Keratinocyte (primary cell): ENCODE data around the gene NXNL2. TPM values are rescaled to one million over a fixed set of nuclear protein-coding genes. Genes with fewer than 3 reads are reported as not detected.

Source experiments
- DNase-seq: peaks from one replicate; pipeline ENCODE4 v3.0.0-alpha.2; 2011; ENCODE audit warnings: low read depth, missing footprints, low spot score
- FAIRE-seq: peaks from 2 replicates; lab custom pipeline; 2011; peaks lifted over from hg19 to GRCh38; lab: Jason Lieb, UNC
- H2AFZ ChIP-seq: 2 replicates; pipeline ENCODE4 v1.6.0; 2012; ENCODE audit warnings: low read length, control low read depth, inconsistent platforms; ENCODE audit not compliant: control insufficient read depth
- H3K27ac ChIP-seq: 2 replicates; pipeline ENCODE4 v1.5.1; 2011; ENCODE audit warnings: low read length; ENCODE audit not compliant: control insufficient read depth, insufficient read depth
- H3K27me3 ChIP-seq: 3 replicates; pipeline ENCODE4 v1.6.0; 2011; ENCODE audit warnings: low read length; ENCODE audit not compliant: control insufficient read depth, insufficient read depth; ENCODE audit errors: extremely low read depth
- H3K36me3 ChIP-seq, 2 experiments: 2 replicates in 1 of 2; 3 replicates in 1 of 2; pipeline ENCODE4 v1.5.1; 2011; ENCODE audit warnings: low read length in 2 of 2, mild to moderate bottlenecking in 1 of 2; ENCODE audit not compliant: control insufficient read depth in 2 of 2, insufficient read depth in 2 of 2; ENCODE audit errors: extremely low read depth in 1 of 2
- H3K4me1 ChIP-seq: 3 replicates; pipeline ENCODE4 v1.5.1; 2011; ENCODE audit warnings: low read length; ENCODE audit not compliant: control insufficient read depth, insufficient read depth; ENCODE audit errors: extremely low read depth
- H3K4me2 ChIP-seq: 3 replicates; pipeline ENCODE4 v1.6.0; 2011; ENCODE audit warnings: low read depth, low read length; ENCODE audit not compliant: control insufficient read depth, insufficient read depth; ENCODE audit errors: extremely low read depth
- H3K4me3 ChIP-seq, 3 experiments: fragments of 200-600 bp in 1 of 3; sonication (generic) in 1 of 3; 2 replicates in 2 of 3; 3 replicates in 1 of 3; pipeline ENCODE4 v1.5.1; 2011 to 2016; ENCODE audit warnings: low read length in 3 of 3, mild to moderate bottlenecking in 3 of 3, control low read depth in 2 of 3, inconsistent platforms in 1 of 3, low read depth in 1 of 3, mixed read lengths in 1 of 3, mixed run types in 1 of 3, moderate library complexity in 1 of 3; ENCODE audit not compliant: control insufficient read depth in 2 of 3, insufficient read depth in 2 of 3; ENCODE audit errors: extremely low read depth in 1 of 3
- H3K79me2 ChIP-seq: 2 replicates; pipeline ENCODE4 v1.6.0; 2012; ENCODE audit warnings: low read length; ENCODE audit not compliant: control insufficient read depth, insufficient read depth
- H3K9ac ChIP-seq: 3 replicates; pipeline ENCODE4 v1.6.0; 2011; ENCODE audit warnings: low read length; ENCODE audit not compliant: control insufficient read depth, insufficient read depth; ENCODE audit errors: extremely low read depth
- H3K9me1 ChIP-seq: 3 replicates; pipeline ENCODE4 v1.6.0; 2011; ENCODE audit warnings: low read length; ENCODE audit not compliant: control insufficient read depth, insufficient read depth; ENCODE audit errors: extremely low read depth
- H3K9me3 ChIP-seq: 2 replicates; pipeline ENCODE4 v1.5.1; 2012; ENCODE audit warnings: low read depth, low read length; ENCODE audit not compliant: control insufficient read depth
- H4K20me1 ChIP-seq: 3 replicates; pipeline ENCODE4 v1.6.0; 2011; ENCODE audit warnings: low read length; ENCODE audit not compliant: control insufficient read depth, insufficient read depth; ENCODE audit errors: extremely low read depth
- EZH2 ChIP-seq: IDR thresholded peaks from one replicate; pipeline ENCODE4 v1.6.1; 2012; ENCODE audit warnings: inconsistent platforms, mild to moderate bottlenecking, low read length, moderate library complexity
- dilution Hi-C: fragments of 300-500 bp; cut with MboI; formaldehyde crosslinking; loops from one replicate; pipeline ENCODE4 v1.7.0; 2020; ENCODE audit warnings: low sequenced_read_pairs; ENCODE audit not compliant: extremely low pct_ligation_motif_present
- polyA plus RNA-seq, 5 experiments: library from polyadenylated mRNA; depleted of rRNA in 3 of 5; stranded (reverse) in 3 of 5; stranded (forward) in 1 of 5; unstranded in 1 of 5; fragments of >200 nt; gene quantifications; 1 replicate in 1 of 5; 2 replicates in 3 of 5; 3 replicates in 1 of 5; pipeline versions ENCODE4 v1.2.1 to v1.2.3, GENCODE V29; 2011 to 2012; ENCODE audit warnings: missing spikeins in 2 of 5, low read depth in 1 of 5, low replicate concordance in 1 of 5
- TF ChIP-seq, protein P1 (sequence below), 3 experiments: IDR thresholded peaks in 1 of 3; conservative IDR thresholded peaks in 1 of 3; optimal IDR thresholded peaks in 1 of 3; 2 replicates in 2 of 3; 3 replicates in 1 of 3; pipeline versions ENCODE3 to v1.5.1; 2011; ENCODE audit warnings: low read length in 3 of 3, mild to moderate bottlenecking in 3 of 3, moderate library complexity in 2 of 3, control low read depth in 1 of 3, inconsistent platforms in 1 of 3; ENCODE audit not compliant: insufficient read depth in 2 of 3; ENCODE audit errors: extremely low read depth in 1 of 3

NXNL2 gene
- polyA plus RNA-seq, 1 donor (not counting 4 experiments of a cell fraction or from before 2014, with no cell fraction given), result 0.17 TPM

DNA sequence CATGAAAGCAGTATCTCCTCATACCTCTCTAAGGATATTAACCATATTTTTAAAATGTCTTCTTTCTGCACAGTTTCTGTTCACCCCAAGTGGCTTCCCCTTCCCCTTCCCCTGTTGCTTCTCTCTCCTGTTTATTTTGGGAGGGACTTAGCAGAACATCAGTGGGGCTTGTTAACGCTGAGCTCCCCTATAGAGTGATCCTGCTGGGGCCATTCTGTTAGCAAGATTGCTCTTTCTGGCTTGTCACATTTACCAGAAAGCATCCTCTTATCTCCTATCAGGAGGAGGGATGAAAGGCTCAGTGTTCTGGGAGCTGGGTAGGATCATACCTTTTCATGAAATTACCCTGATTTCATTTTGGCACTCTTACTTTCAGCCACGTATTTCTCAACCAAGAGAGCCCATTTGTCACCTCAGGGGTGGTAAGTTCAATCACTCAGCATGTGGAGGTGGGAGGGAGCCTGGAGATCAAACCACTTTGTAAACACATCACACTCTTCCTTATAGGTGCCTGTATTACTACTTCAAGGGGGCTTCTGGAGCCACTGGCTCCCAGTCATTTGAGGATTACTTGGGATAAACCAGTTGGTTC lies 16.7 kb downstream of the NXNL2 start:
- H3K4me1 ChIP-seq, result peaks cover 4% of the 10 kb centered on the region
- H3K36me3 ChIP-seq, result no peaks in the 10 kb centered on the region
- no peak overlapping the region for H3K27ac ChIP-seq
- DNase-seq (no peak), FAIRE-seq (no peak)
- H3K9me3 ChIP-seq, result no peaks in the 10 kb centered on the region
- H4K20me1 ChIP-seq, result no peaks in the 10 kb centered on the region
- no peak overlapping the region for H3K4me3 ChIP-seq
- no peaks in the 10 kb centered on the region for H3K79me2 ChIP-seq
- dilution Hi-C loops, result no loop called here
- no peak overlapping the region for H2AFZ ChIP-seq
- no peak overlapping the region for H3K4me2 ChIP-seq
- no peaks in the 10 kb centered on the region for H3K27me3 ChIP-seq
- H3K9ac ChIP-seq, result no peak overlapping the region
- TF ChIP-seq, protein P1, sequence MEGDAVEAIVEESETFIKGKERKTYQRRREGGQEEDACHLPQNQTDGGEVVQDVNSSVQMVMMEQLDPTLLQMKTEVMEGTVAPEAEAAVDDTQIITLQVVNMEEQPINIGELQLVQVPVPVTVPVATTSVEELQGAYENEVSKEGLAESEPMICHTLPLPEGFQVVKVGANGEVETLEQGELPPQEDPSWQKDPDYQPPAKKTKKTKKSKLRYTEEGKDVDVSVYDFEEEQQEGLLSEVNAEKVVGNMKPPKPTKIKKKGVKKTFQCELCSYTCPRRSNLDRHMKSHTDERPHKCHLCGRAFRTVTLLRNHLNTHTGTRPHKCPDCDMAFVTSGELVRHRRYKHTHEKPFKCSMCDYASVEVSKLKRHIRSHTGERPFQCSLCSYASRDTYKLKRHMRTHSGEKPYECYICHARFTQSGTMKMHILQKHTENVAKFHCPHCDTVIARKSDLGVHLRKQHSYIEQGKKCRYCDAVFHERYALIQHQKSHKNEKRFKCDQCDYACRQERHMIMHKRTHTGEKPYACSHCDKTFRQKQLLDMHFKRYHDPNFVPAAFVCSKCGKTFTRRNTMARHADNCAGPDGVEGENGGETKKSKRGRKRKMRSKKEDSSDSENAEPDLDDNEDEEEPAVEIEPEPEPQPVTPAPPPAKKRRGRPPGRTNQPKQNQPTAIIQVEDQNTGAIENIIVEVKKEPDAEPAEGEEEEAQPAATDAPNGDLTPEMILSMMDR (optimal IDR thresholded peaks at IDR 0.05 in 1 of 3, IDR thresholded peaks at IDR 0.05 in 1 of 3, conservative IDR thresholded peaks at IDR 0.05 in 1 of 3; ENCODE audit: extremely low read depth in 1 of 3, insufficient read depth in 2 of 3, low read length in 3 of 3), result no peak
- TF ChIP-seq EZH2, result no peak
- H3K9me1 ChIP-seq, result no peaks in the 10 kb centered on the region

DNA sequence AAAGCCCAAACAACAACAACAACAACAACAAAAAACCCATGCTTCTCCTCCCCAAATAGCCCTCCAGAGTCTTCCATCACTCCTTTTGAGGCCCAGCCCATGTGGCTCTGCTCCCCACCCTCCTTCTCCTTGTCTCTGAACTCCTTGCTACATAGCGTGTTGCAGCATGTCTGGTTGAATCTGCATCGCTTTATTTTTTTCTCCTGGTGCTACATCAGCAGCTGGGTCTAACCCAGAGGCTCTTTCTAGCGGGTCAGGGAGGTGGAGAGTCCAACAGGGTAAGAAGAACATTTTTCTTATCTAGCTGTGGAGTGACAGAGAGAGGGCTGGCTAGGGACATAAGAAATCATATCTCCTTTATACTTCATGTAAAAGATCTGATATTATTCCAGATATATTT lies 18.4 kb downstream of the NXNL2 start:
- no peaks in the 10 kb centered on the region for H4K20me1 ChIP-seq
- no peaks in the 10 kb centered on the region for H3K36me3 ChIP-seq
- no peak for DNase-seq
- H3K27me3 ChIP-seq, result no peaks in the 10 kb centered on the region
- no peaks in the 10 kb centered on the region for H3K79me2 ChIP-seq
- H3K9ac ChIP-seq, result no peak overlapping the region
- no peak overlapping the region for H3K4me3 ChIP-seq
- peaks cover 4% of the 10 kb centered on the region for H3K4me1 ChIP-seq
- TF ChIP-seq, protein P1 (optimal IDR thresholded peaks at IDR 0.05 in 1 of 3, IDR thresholded peaks at IDR 0.05 in 1 of 3, conservative IDR thresholded peaks at IDR 0.05 in 1 of 3; ENCODE audit: extremely low read depth in 1 of 3, insufficient read depth in 2 of 3, low read length in 3 of 3), result no peak
- no peak for TF ChIP-seq EZH2
- no peaks in the 10 kb centered on the region for H3K9me1 ChIP-seq
- dilution Hi-C loops, result no loop called here
- H3K27ac ChIP-seq, result no peak overlapping the region
- no peak overlapping the region for H2AFZ ChIP-seq
- H3K9me3 ChIP-seq, result no peaks in the 10 kb centered on the region
- H3K4me2 ChIP-seq, result no peak overlapping the region
- FAIRE-seq, result no peak
